ENCODE data around the gene CELA3A. TPM values are rescaled to one million over a fixed set of nuclear protein-coding genes. Genes with fewer than 3 reads are reported as not detected.

The CELA3A gene
- total and polyA plus RNA-seq, 10 donors = 0.45 to 5.2 (median 1.3) TPM; not detected in 4

DNA sequence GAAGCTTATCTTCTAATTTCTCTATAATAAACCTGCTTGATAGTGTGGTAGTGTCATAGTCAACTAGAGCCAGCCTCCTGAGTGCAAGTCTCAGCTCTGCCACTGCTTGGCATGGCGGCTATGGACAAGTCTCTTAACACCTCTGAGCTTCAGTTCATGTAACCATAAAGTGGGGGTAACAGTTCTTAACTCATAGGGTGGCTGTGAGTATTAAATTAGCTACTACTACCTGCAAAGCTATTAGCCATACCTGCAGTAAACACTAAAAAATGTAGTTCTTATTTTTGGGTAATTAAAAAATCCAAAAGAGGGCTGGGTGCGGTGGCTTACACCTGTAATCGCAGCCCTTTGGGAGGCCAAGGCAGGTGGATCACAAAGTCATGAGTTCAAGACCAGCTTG lies 48.9 kb downstream of the CELA3A start:
- H3K27me3 ChIP-seq (replicated peaks in 1 of 7) = no peaks in the 10 kb centered on the region
- DNase-seq = no peak
- H3K4me1 ChIP-seq = peaks cover 4 to 32% (median 23%) of the 10 kb centered on the region in 6 donors
- no peak overlapping the region for H3K4me3 ChIP-seq
- intact Hi-C loops (cut with DNase I; ENCODE audit: low total_unique reads) = no loop called here
- 93 to 97% (median 97%) methylated on average over 3 of the region's 3 CpGs for WGBS, 5 donors
- H3K27ac ChIP-seq = no peak overlapping the region
- H3K9me3 ChIP-seq = peaks cover 0 to 4% (median 0%) of the 10 kb centered on the region in 8 donors
- TF ChIP-seq POLR2AphosphoS5 (IDR thresholded peaks at IDR 0.05) (no peak), POLR2A (IDR thresholded peaks at IDR 0.05) (no peak)
- TF ChIP-seq, protein P1, sequence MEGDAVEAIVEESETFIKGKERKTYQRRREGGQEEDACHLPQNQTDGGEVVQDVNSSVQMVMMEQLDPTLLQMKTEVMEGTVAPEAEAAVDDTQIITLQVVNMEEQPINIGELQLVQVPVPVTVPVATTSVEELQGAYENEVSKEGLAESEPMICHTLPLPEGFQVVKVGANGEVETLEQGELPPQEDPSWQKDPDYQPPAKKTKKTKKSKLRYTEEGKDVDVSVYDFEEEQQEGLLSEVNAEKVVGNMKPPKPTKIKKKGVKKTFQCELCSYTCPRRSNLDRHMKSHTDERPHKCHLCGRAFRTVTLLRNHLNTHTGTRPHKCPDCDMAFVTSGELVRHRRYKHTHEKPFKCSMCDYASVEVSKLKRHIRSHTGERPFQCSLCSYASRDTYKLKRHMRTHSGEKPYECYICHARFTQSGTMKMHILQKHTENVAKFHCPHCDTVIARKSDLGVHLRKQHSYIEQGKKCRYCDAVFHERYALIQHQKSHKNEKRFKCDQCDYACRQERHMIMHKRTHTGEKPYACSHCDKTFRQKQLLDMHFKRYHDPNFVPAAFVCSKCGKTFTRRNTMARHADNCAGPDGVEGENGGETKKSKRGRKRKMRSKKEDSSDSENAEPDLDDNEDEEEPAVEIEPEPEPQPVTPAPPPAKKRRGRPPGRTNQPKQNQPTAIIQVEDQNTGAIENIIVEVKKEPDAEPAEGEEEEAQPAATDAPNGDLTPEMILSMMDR (IDR thresholded peaks at IDR 0.05 in 8 of 11, conservative IDR thresholded peaks at IDR 0.05 in 3 of 11) = no peak
- H3K36me3 ChIP-seq = peaks cover 0 to 3% (median 0%) of the 10 kb centered on the region in 6 donors

DNA sequence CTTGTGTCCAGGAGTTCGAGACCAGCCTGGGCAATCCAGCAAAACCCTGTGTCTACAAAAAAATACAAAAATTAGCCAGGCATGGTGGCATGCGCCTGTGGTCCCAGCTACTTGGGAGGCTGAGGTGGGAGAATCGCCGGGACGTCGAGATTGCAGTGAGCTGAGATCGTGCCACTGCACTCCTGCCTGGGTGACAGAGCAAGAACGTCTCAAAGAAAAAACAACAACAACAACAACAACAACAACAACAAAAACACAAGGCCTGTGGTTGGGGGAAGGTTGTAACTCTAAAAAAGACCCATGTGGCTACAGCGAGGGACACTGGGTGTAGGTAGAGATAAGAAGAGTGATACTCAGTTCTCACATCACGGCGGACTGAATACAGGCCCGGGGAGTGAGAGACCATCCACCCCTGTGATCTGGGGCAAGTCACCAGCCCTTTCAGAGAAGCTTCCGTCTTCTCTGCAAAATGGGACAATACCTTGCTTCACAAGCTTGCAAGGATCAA lies 50.2 kb downstream of the CELA3A start:
- TF ChIP-seq, protein P1 (IDR thresholded peaks at IDR 0.05 in 8 of 11, conservative IDR thresholded peaks at IDR 0.05 in 3 of 11) = no peak
- TF ChIP-seq POLR2AphosphoS5 (IDR thresholded peaks at IDR 0.05) (no peak), POLR2A (IDR thresholded peaks at IDR 0.05) (no peak)
- no peaks in the 10 kb centered on the region for H3K27me3 ChIP-seq (replicated peaks in 1 of 7)
- no peaks in the 10 kb centered on the region for H3K9me3 ChIP-seq
- H3K27ac ChIP-seq = peak overlapping the region in 4 of 8 donors; percentile 82 to 100 (median 100)
- peaks cover 0 to 14% (median 0%) of the 10 kb centered on the region in 6 donors for H3K36me3 ChIP-seq
- peak overlapping the region in 3 of 8 donors; percentile 70 to 90 (median 73) for H3K4me3 ChIP-seq
- H3K4me1 ChIP-seq = peaks cover 17 to 46% (median 36%) of the 10 kb centered on the region in 6 donors
- WGBS, 5 donors = 86 to 95% (median 90%) methylated on average over 13 of the region's 13 CpGs
- no peak for DNase-seq
- intact Hi-C loops (cut with DNase I; ENCODE audit: low total_unique reads) = no loop called here

DNA sequence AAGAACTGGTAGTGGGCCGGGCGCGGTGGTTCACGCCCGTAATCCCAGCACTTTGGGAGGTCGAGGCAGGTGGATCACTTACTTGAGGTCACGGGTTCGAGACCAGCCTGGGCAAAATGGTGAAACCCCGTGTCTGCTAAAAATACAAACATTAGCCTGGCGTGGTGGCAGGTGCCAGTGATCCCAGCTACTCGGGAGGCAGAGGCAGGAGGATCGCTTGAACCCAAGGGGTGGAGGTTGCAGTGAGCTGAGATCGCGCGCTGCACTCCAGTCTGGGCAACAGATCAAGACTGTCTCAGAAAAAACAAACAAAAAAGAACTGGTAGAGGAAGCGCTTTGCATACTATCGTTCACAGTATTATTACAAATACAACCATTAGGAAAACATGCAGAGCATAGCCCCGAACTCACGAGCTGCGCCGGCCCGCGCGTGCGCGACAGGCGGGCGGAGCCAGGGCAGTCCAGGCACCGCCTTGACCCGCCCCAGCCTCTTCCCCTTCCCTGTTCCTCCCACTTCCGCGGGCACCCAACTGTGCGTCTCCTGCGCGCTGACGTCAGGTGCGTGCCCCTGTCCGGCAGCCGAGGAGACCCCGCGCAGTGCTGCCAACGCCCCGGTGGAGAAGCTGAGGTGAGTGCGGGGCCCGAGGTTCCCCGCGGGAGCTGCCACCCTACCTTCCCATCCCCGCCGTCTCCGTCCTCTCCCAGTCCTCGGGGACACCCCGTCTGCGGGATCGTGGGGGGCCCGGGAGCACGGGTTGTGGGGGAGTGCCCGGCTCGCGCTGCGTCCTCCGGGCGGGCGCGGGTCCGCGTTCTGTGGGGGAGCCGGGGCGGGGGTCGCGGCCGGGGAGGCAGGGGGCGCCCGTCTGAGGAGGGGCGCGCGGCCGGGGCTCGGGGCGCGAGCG lies 50.9 kb downstream of the CELA3A start, which contains the start of gene CDC42:
TSS of gene CDC42 (plus strand) at position 595 of the 902 bp plus-strand sequence. CDS start 25,770 bp downstream, outside the sequence.
- H3K27me3 ChIP-seq (replicated peaks in 1 of 7) = no peaks in the 10 kb centered on the region
- 16 to 26% (median 21%) methylated on average over 50 to 81 of the region's 81 CpGs for whole genome bisulfite sequencing, 5 donors
- no peaks in the 10 kb centered on the region for H3K9me3 ChIP-seq
- peak within 1 kb of the TSS; percentile 59 to 90 (median 77) for H3K4me3 ChIP-seq
- H3K36me3 ChIP-seq = peaks cover 0 to 21% (median 2%) of the 10 kb centered on the region in 6 donors
- peaks cover 24 to 53% (median 43%) of the 10 kb centered on the region in 6 donors for H3K4me1 ChIP-seq
- peak within 1 kb of the TSS; percentile 82 to 100 (median 100) for H3K27ac ChIP-seq
- DNase-seq = peak; percentile 100
- TF ChIP-seq POLR2A (IDR thresholded peaks at IDR 0.05) = peak; percentile 95 to 96 (median 96)
- TF ChIP-seq POLR2AphosphoS5 (IDR thresholded peaks at IDR 0.05) = peak; percentile 99 to 100 (median 99)
- TF ChIP-seq, protein P1 (IDR thresholded peaks at IDR 0.05 in 8 of 11, conservative IDR thresholded peaks at IDR 0.05 in 3 of 11) = peak in 2 of 11 experiments; percentile 31 to 32
- intact Hi-C loops (cut with DNase I; ENCODE audit: low total_unique reads) = no loop called here

All from spleen (tissue), 11 donors.